Right lobe of liver (tissue), 4 donors: Measurements from ENCODE around the gene HDAC9.

Source experiments
- POLR2A ChIP-seq: fragments of 450-650 bp; IDR thresholded peaks from one replicate; pipeline ENCODE4 v1.6.1; 2017; ENCODE audit warnings: antibody characterized with exemption, mild to moderate bottlenecking
- TF ChIP-seq, protein P1 (sequence below), 4 donors: fragments of 200-600 bp in 3 of 4; fragments of 450-650 bp in 1 of 4; IDR thresholded peaks; one replicate each; pipeline versions ENCODE4 v1.5.1 to v1.8.0; 2016 to 2022; ENCODE audit warnings: antibody characterized with exemption in 4 of 4, mild to moderate bottlenecking in 2 of 4
- donor health status: DM: no; HTN: no; CAD: no.
- donor health status: DM: no; HTN: no; CAD: no.
- donor health status: DM: no; HTN: yes; CAD: no.

DNA sequence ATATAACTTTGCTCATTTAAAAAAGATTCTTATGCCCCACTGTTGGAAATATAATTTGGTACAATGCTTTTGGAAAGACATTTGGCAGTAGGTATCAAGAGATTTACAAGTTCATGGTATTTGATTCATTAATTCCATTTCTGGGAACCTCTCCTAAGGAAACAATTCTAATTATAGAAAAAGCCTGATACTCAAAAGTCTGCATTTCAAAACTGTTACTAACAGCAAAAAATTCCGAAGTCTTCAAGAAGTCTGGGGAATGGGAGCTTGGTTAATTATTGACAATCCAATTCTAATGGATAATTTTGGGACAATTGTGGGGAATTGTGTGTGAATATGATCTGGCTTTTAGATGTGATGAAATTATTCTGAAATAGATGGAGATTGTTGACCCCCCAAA, 59.6 kb downstream of the HDAC9 start:
- TF ChIP-seq, protein P1, sequence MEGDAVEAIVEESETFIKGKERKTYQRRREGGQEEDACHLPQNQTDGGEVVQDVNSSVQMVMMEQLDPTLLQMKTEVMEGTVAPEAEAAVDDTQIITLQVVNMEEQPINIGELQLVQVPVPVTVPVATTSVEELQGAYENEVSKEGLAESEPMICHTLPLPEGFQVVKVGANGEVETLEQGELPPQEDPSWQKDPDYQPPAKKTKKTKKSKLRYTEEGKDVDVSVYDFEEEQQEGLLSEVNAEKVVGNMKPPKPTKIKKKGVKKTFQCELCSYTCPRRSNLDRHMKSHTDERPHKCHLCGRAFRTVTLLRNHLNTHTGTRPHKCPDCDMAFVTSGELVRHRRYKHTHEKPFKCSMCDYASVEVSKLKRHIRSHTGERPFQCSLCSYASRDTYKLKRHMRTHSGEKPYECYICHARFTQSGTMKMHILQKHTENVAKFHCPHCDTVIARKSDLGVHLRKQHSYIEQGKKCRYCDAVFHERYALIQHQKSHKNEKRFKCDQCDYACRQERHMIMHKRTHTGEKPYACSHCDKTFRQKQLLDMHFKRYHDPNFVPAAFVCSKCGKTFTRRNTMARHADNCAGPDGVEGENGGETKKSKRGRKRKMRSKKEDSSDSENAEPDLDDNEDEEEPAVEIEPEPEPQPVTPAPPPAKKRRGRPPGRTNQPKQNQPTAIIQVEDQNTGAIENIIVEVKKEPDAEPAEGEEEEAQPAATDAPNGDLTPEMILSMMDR (IDR thresholded peaks at IDR 0.05) = no peak
- no peak for TF ChIP-seq POLR2A
